ENCODE data around the gene B4GALT1. TPM values are rescaled to one million over a fixed set of nuclear protein-coding genes. Genes with fewer than 3 reads are reported as not detected.

B4GALT1 gene
- total and polyA plus RNA-seq, 8 donors, result 6.4 to 125 (median 24.9) TPM

GRCh38 chr9:33129251-33129885 is 37.8 kb downstream of the B4GALT1 start:
- Histone ChIP-seq H3K27ac (peak overlapping the region; percentile 34 to 86 (median 74)), H3K36me3 (peaks cover 36 to 96% (median 86%) of the 10 kb centered on the region in 4 donors), H3K9me3 (no peaks in the 10 kb centered on the region), H3K4me3 (no peak overlapping the region), H3K27me3 (no peaks in the 10 kb centered on the region), H3K4me1 (peaks cover 39 to 81% (median 62%) of the 10 kb centered on the region in 4 donors)
- WGBS, 5 donors, result 56 to 76% (median 66%) methylated on average over 5 of the region's 5 CpGs
- TF ChIP-seq CTCF (IDR thresholded peaks at IDR 0.05) (no peak), EP300 (IDR thresholded peaks at IDR 0.05) (no peak), POLR2AphosphoS5 (IDR thresholded peaks at IDR 0.05) (no peak), POLR2A (IDR thresholded peaks at IDR 0.05) (no peak)
- no peak for DNase-seq
- intact Hi-C loops (cut with DNase I; ENCODE audit: low total_unique reads), result no loop called here

GRCh38 chr9:33128570-33128969 is 38.6 kb downstream of the B4GALT1 start:
- H3K4me3 ChIP-seq, result no peak overlapping the region
- H3K27me3 ChIP-seq, result no peaks in the 10 kb centered on the region
- peaks cover 39 to 76% (median 61%) of the 10 kb centered on the region in 4 donors for H3K4me1 ChIP-seq
- intact Hi-C loops (cut with DNase I; ENCODE audit: low total_unique reads), result no loop called here
- H3K36me3 ChIP-seq, result peaks cover 35 to 96% (median 86%) of the 10 kb centered on the region in 4 donors
- peak overlapping the region in 4 of 5 donors; percentile 73 to 86 (median 74) for H3K27ac ChIP-seq
- DNase-seq, result no peak
- TF ChIP-seq CTCF (IDR thresholded peaks at IDR 0.05) (no peak), EP300 (IDR thresholded peaks at IDR 0.05) (no peak), POLR2AphosphoS5 (IDR thresholded peaks at IDR 0.05) (no peak), POLR2A (IDR thresholded peaks at IDR 0.05) (no peak)
- WGBS, 5 donors, result 89 to 100% (median 95%) methylated on average over 3 to 4 of the region's 4 CpGs
- H3K9me3 ChIP-seq, result no peaks in the 10 kb centered on the region

- H3K4me1 ChIP-seq, result peaks cover 39 to 74% (median 57%) of the 10 kb centered on the region in 4 donors
These were observed 39.3 kb downstream of the B4GALT1 start for GRCh38 chr9:33127881-33128280.

More at GRCh38 chr9:33127881-33128280, 39.3 kb downstream of the B4GALT1 start:
- Histone ChIP-seq H3K4me3 (no peak overlapping the region), H3K27ac (no peak overlapping the region), H3K27me3 (no peaks in the 10 kb centered on the region), H3K36me3 (peaks cover 28 to 90% (median 82%) of the 10 kb centered on the region in 4 donors), H3K9me3 (no peaks in the 10 kb centered on the region)
- no peak for DNase-seq
- WGBS, 5 donors, result 58 to 86% (median 73%) methylated on average over 5 of the region's 5 CpGs
- intact Hi-C loops (cut with DNase I; ENCODE audit: low total_unique reads), result no loop called here
- no peak for TF ChIP-seq POLR2AphosphoS5 (IDR thresholded peaks at IDR 0.05)
- TF ChIP-seq CTCF (IDR thresholded peaks at IDR 0.05), result no peak
- no peak for TF ChIP-seq POLR2A (IDR thresholded peaks at IDR 0.05)
- no peak for TF ChIP-seq EP300 (IDR thresholded peaks at IDR 0.05)
